Activated T-cell treated with anti-CD3 and anti-CD28 coated beads for 24 hours (primary cell): ENCODE measurements around the gene MTIF3.

Source experiments
- DNase-seq: peaks from one replicate; pipeline ENCODE4 v3.0.0-alpha.2; 2020; ENCODE audit warnings: low read depth

MTIF3 gene

GRCh38 chr13:27455331-27455855 is 5.0 kb upstream of the MTIF3 start:
- no peak for DNase-seq

GRCh38 chr13:27450921-27451471 is 632 bp upstream of the MTIF3 start:
- DNase-seq = no peak

- DNase-seq = no peak
These were observed 1.2 kb downstream of the MTIF3 start for GRCh38 chr13:27449081-27449603.

- DNase-seq = no peak
These were observed 2.1 kb downstream of the MTIF3 start for GRCh38 chr13:27448308-27448707.

GRCh38 chr13:27446986-27447583 is 3.3 kb downstream of the MTIF3 start:
- DNase-seq = no peak

- no peak for DNase-seq
These were observed 7.6 kb downstream of the MTIF3 start for GRCh38 chr13:27442797-27443196.

GRCh38 chr13:27442071-27442647 is 8.2 kb downstream of the MTIF3 start:
- no peak for DNase-seq

GRCh38 chr13:27440408-27440807 is 10.0 kb downstream of the MTIF3 start:
- DNase-seq = no peak

GRCh38 chr13:27437126-27437525 is 13.2 kb downstream of the MTIF3 start:
- DNase-seq = no peak

- DNase-seq = no peak
These were observed 17.7 kb downstream of the MTIF3 start for GRCh38 chr13:27432611-27433210.

GRCh38 chr13:27432180-27432579 is 18.2 kb downstream of the MTIF3 start:
- DNase-seq = no peak

GRCh38 chr13:27428160-27428559 is 22.2 kb downstream of the MTIF3 start:
- DNase-seq = no peak

- no peak for DNase-seq
These were observed 22.7 kb downstream of the MTIF3 start for GRCh38 chr13:27427641-27428040.

GRCh38 chr13:27425918-27426630 is 24.3 kb downstream of the MTIF3 start:
- peak; percentile 60 for DNase-seq

- peak; percentile 13 for DNase-seq
These were observed 25.0 kb downstream of the MTIF3 start for GRCh38 chr13:27425158-27425917.

GRCh38 chr13:27424246-27425157 is 25.9 kb downstream of the MTIF3 start, which contains the start of gene GTF3A:
Gene GTF3A (plus strand): TSS chr13:27424619.
- peak; percentile 83 for DNase-seq

GRCh38 chr13:27423333-27423732 is 27.0 kb downstream of the MTIF3 start:
- DNase-seq = no peak

- no peak for DNase-seq
These were observed 29.1 kb downstream of the MTIF3 start for GRCh38 chr13:27421101-27421871.

- no peak for DNase-seq
These were observed 31.0 kb downstream of the MTIF3 start for GRCh38 chr13:27419328-27419727.

- DNase-seq = no peak
These were observed 35.2 kb downstream of the MTIF3 start for GRCh38 chr13:27415116-27415515.
